Kidney (tissue), 14 donors: Measurements from ENCODE around the gene CHN2. TPM values are rescaled to one million over a fixed set of nuclear protein-coding genes. Genes with fewer than 3 reads are reported as not detected.

Experiments used
- DNase-seq, 5 donors: peaks; one replicate each; pipeline ENCODE4 v3.0.0-alpha.2; 2013 to 2020
- FAIRE-seq: peaks from 2 replicates; lab custom pipeline; 2012; peaks lifted over from hg19 to GRCh38; lab: Jason Lieb, UNC
- H3K27ac ChIP-seq, 2 donors: one replicate each; pipeline ENCODE4 v1.7.0; 2013; ENCODE audit warnings: low read depth in 2 of 2, low read length in 2 of 2, inconsistent platforms in 1 of 2
- H3K27me3 ChIP-seq: one replicate; pipeline ENCODE4 v1.7.1; 2013; ENCODE audit warnings: low read length, inconsistent platforms; ENCODE audit not compliant: control insufficient read depth, insufficient read depth
- H3K36me3 ChIP-seq, 3 donors: one replicate each; pipeline versions ENCODE4 v1.7.0 to v1.7.1; 2013; ENCODE audit warnings: low read length in 3 of 3, control low read depth in 1 of 3, inconsistent platforms in 1 of 3; ENCODE audit not compliant: insufficient read depth in 3 of 3, control insufficient read depth in 2 of 3
- H3K4me1 ChIP-seq, 3 donors: one replicate each; pipeline versions ENCODE4 v1.7.0 to v1.7.1; 2013; ENCODE audit warnings: low read length in 3 of 3, inconsistent platforms in 1 of 3, low read depth in 1 of 3; ENCODE audit not compliant: control insufficient read depth in 2 of 3, insufficient read depth in 2 of 3
- H3K4me3 ChIP-seq, 3 donors: one replicate each; pipeline versions ENCODE4 v1.7.0 to v1.8.1; 2013; ENCODE audit warnings: low read length in 3 of 3, control low read depth in 1 of 3, inconsistent platforms in 1 of 3
- H3K9ac ChIP-seq, 3 donors: one replicate each; pipeline versions ENCODE4 v1.7.0 to v1.7.1; 2013; ENCODE audit warnings: low read length in 3 of 3, control low read depth in 1 of 3, inconsistent platforms in 1 of 3
- H3K9me3 ChIP-seq, 3 donors: one replicate each; pipeline versions ENCODE4 v1.7.0 to v1.7.1; 2013; ENCODE audit warnings: low read length in 3 of 3, control low read depth in 1 of 3, inconsistent platforms in 1 of 3; ENCODE audit not compliant: control insufficient read depth in 2 of 3, insufficient read depth in 1 of 3
- CTCF ChIP-seq: IDR thresholded peaks from 3 replicates; pipeline ENCODE4 v1.5.1; 2012; ENCODE audit warnings: mild to moderate bottlenecking, moderate library complexity, borderline replicate concordance; ENCODE audit not compliant: insufficient read depth; ENCODE audit errors: extremely low read depth
- intact Hi-C: fragments of 100-400 bp; cut with DNase I; formaldehyde crosslinking; loops from one replicate; pipeline ENCODE4 v1.11.1; 2022
- polyA plus RNA-seq: library from polyadenylated mRNA; stranded (reverse); fragments of 350-450 nt; fragmentation: Illumina TruSeq; extraction: RNeasy Lipid Tissue Mini Kit (QIAGEN cat#74804); gene quantifications from one replicate; pipeline ENCODE4 v1.2.3, GENCODE V29; 2014; ENCODE audit warnings: low read depth, low replicate concordance; ENCODE audit not compliant: insufficient read depth
- total RNA-seq: library from RNA; stranded (reverse); fragmentation: NEBNext Ultra II Directional; extraction: Animal tissue kit (Norgen Biotek cat#: 25700); gene quantifications from one replicate; pipeline ENCODE4 v1.2.1, GENCODE V29; 2021
- donor health status: control.
- donor health status: control.
- donor health status: control.
- donor health status: control.
- donor health status: control.
- donor health status: DM: yes; HTN: yes; CAD: no.
- donor health status: Normal renal cell carcinoma (clear cell type).

Gene CHN2
- total and polyA plus RNA-seq, 2 donors from 2014 or later: 7.4 to 22.5 TPM

DNA sequence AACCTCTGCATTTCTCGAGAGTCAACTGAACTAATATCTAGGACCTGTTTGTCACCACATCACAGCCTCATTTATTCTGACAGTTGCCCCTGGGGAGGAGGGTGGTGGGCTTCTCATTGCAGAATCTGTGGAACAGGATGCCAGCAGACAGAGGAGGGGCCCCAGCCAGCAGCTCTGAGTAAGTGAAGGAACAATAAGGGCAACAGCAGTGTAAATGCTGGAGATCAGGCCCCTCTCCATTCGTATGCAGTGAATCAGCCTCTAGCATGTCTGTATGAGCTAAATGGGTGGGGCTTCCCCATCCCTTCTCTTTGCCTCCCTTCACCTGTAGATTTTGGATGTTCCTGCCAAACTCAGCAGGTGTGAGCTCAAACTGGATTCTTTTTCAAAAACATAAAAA is 40.5 kb upstream of the CHN2 start:
- Histone ChIP-seq H3K27ac (no peak overlapping the region), H3K36me3 (no peaks in the 10 kb centered on the region), H3K4me1 (no peaks in the 10 kb centered on the region), H3K27me3 (no peaks in the 10 kb centered on the region), H3K9me3 (no peaks in the 10 kb centered on the region), H3K9ac (no peak overlapping the region), H3K4me3 (no peak overlapping the region)
- intact Hi-C loops: no loop called here
- FAIRE-seq: no peak
- no peak for DNase-seq
- no peak for TF ChIP-seq CTCF

DNA sequence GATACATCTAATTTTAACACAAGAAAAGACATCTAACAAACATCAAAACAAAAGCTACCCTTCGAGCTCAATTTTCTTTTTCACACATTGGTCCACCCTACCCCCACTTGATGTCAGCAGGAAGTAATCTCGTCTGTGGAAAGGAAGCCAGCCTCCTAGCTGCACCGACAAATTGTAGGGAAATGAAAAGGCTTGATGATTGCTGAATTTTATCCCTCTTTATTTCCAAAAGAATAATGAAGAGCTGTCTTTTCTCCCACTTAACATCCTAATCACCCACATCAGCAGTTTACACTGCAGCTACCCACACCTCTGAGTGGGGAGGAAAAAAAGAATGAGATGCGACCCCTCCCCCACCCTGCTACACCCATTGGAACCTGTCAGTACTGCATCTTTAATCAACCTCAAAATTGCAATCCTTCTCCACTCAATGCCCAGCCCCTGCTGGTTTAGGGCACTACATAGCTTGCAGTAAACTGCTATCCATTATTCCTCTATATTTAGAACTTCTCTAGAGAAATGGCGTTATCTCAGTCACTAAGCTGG is 37.6 kb upstream of the CHN2 start:
- H3K9ac ChIP-seq: no peak overlapping the region
- FAIRE-seq: no peak
- no peaks in the 10 kb centered on the region for H3K36me3 ChIP-seq
- TF ChIP-seq CTCF: no peak
- H3K9me3 ChIP-seq: no peaks in the 10 kb centered on the region
- no peak overlapping the region for H3K4me3 ChIP-seq
- intact Hi-C loops: no loop called here
- H3K27ac ChIP-seq: no peak overlapping the region
- H3K27me3 ChIP-seq: no peaks in the 10 kb centered on the region
- H3K4me1 ChIP-seq: no peaks in the 10 kb centered on the region
- no peak for DNase-seq

- intact Hi-C loops: no loop called here
- FAIRE-seq (no peak), DNase-seq (no peak)
- no peak overlapping the region for H3K4me3 ChIP-seq
- no peaks in the 10 kb centered on the region for H3K4me1 ChIP-seq
- TF ChIP-seq CTCF: no peak
- H3K36me3 ChIP-seq: no peaks in the 10 kb centered on the region
- H3K9me3 ChIP-seq: no peaks in the 10 kb centered on the region
- H3K27me3 ChIP-seq: no peaks in the 10 kb centered on the region
- no peak overlapping the region for H3K27ac ChIP-seq
- no peak overlapping the region for H3K9ac ChIP-seq
These were observed 35.7 kb upstream of the CHN2 start for GRCh38 chr7:29158795-29159423.
